Activated CD8-positive, alpha-beta memory T cell treated with anti-CD3 and anti-CD28 coated beads, Interleukin-2, amount 50 U/mL, for 24 hours (primary cell): Measurements from ENCODE around the gene ZNF423.
A peak's percentile ranks its signal among the peaks of the same experiment; 100 is the strongest.

ENCODE experiments used
- DNase-seq: peaks from one replicate; pipeline ENCODE4 v3.0.0-alpha.2; 2020; ENCODE audit errors: extremely low read depth

The ZNF423 gene

DNA sequence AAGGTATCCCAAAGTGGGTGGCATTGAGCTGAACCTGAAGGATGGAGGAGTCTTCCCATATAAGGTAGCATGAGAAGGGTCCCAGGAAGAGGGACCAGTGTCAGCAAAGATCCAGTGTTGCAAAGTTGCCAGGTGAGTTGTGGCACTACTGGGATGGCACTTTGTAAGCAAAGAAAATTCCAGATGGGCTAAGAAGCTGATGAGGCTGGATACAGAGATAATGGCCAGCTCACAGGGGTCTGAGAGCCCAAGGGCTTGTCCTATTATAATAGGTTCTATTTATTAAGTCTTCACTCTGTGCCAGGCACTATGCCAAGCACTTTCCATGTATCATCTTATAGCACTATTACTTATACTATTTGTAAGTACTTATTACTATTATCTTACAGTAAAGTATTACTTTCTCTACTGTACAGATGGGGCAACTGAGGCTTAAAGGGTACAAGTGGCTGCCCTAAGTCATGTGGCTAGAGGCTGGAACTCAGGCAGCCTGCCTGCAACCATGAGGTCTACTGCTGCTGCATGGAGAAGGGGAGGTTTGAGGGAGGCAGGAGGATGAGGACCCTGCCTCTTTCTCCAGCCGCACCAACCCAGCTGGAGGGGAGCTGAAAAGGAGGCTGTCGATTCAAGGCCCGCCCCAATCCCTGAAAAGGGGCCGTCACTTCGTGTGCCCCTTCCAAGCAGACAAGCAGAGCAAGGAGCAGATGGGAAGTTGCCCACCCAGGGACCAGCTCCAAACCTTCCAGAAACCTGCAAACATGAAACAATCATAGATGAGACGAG is 395.8 kb downstream of the ZNF423 start:
- DNase-seq, result no peak

DNA sequence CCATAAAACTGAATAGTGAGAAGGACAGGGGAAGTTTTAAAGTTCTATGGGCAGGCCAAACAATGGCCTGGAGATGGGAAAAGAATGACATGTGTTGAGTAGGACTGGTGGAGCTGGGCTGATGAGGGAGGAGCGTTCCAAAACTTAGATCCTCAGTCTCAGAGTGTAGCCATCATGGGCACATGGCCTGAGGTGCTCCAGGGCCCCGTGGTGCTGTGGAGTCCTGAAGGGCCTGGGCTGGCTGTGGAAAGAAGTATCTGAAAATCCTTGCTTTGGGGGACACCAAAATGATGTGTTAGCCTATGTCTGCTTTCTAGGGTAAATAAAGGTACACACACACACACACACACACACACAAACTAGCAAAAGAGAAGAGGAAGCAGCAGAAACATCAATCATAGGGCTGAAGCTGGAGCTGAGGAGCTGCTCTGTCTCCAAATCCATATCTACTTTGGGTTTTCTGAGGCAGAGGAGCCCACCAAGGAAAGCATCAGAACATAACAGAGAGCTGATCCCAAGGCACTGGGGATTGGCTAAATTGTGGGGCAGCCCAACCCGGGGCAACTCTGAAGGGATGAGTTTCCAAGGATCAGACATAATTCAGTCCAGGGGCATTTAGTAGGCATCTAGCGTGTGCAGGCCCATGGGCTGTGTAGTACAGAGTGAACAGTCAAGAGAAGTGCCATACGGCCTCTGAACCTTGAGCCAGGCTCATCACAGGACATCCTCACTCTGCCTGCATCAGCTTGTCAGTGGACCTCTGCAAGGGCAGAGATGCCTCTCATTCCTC is 397.1 kb downstream of the ZNF423 start:
- no peak for DNase-seq

DNA sequence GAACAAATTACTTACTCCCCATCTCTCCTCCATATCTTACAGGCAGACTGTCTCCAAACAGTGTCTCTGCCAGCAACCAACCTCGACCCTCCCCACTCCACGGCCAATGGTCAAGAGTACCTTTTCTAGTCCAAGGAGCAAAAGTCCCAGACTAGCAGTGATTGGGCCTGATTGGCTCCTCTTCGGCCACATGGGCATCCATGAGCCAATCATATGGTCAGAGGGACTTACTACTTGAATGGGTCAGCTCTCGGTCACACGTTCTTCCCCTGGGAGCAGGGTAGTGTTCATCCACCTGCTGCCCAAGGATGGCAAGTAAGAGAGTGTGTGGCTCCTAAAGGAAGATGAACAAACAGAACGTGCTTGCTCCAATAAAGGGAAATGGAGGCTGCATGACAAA is 397.7 kb downstream of the ZNF423 start:
- DNase-seq, result no peak

- DNase-seq, result no peak
These were observed 398.7 kb downstream of the ZNF423 start for GRCh38 chr16:49457196-49457595.

GRCh38 chr16:49456763-49457162 is 399.1 kb downstream of the ZNF423 start:
- DNase-seq, result no peak

DNA sequence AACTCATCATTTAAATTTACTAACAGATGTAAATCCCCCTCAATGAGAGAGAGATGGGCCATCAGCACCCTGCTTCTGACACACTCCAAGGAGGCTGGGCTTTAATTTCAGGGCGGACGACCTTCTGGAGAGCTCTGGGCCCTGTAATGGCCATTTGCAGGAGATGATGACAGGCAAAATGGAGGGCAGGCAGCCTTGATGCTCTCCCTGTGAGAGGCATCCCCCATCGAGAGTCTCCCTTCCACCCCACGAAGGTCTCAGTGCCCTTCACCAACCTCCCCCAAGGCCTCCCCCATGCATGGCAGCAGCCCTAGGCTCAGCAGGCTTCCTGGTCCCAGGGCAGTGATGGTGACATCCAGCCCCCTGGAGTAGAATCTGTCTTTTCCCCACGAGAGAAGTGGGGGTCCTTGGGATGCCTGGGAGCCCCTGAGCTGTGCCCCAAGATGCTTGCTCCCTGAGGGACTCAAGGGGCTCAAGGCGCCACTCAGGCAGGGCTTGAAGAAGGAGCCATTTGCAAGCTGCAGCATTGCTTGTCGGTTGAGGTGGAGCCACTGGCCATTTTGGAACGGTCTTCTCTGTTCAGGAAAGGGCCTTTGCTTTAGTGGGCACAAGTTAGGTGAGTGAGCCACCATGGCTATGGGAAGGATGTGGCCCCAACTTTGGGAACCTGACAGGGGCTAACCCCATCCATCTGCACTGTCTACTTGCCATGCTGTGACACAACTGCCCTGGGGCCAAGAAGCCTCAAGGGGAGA is 399.7 kb downstream of the ZNF423 start:
- DNase-seq, result no peak

- DNase-seq, result no peak
These were observed 400.5 kb downstream of the ZNF423 start for GRCh38 chr16:49455181-49455990.

DNA sequence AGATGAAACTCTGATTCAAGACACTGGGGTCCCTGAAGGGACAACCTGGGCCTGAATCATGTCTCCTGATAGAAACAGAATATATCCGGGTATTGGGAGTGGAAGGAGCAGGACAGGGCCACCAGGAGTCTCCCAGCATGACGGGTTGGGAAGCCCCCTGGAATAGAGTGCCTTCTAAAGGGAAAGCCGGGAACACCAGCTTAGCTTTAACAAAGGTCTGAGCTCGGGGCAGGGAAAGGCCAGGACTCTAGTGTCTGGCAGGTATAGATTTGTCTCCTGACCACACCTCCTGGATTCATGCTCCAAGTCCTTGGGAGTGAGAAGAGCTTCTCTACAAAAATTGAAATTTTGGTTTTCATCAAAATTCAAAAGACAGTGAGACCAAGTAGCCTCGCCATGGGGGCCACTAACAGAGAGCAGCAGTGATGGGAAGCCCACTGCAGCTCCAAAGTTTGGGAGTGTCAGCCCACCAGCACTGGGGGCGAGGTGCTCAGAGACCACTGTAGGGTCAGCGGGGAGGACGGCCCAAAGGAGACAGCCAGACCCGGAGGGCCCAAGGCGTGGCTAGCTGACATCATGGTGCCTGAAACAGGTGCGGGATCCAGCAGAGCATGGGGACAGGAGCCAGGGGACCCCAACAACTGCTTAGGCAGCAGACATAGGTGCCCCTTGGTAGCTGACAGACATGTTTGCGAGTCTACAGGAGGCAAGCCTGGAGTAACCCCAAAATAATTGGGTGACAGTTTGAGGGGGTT is 401.3 kb downstream of the ZNF423 start:
- DNase-seq, result no peak

- DNase-seq, result no peak
These were observed 401.9 kb downstream of the ZNF423 start for GRCh38 chr16:49453983-49454382.

- no peak for DNase-seq
These were observed 402.9 kb downstream of the ZNF423 start for GRCh38 chr16:49453021-49453420.

DNA sequence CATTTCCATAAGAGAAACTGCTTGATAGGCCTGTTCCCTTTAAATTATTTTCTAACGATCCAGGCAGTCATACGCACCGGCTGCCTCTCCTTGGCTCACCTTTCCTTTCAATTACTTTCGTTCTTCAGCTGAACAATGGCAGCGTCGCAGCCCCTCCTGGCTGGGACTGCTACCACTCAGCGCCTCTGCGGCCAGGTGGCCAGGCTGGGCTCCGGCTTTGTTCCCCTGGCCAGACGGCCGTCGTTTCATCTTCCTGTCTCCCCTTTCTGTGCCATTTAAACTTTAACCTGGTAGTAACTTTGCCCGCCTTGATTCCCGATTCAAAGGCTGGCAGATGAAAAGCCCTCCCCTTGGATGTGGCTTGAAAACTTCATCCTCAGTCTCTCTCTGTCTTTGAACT is 403.3 kb downstream of the ZNF423 start:
- DNase-seq, result no peak

- no peak for DNase-seq
These were observed 403.8 kb downstream of the ZNF423 start for GRCh38 chr16:49452108-49452507.

DNA sequence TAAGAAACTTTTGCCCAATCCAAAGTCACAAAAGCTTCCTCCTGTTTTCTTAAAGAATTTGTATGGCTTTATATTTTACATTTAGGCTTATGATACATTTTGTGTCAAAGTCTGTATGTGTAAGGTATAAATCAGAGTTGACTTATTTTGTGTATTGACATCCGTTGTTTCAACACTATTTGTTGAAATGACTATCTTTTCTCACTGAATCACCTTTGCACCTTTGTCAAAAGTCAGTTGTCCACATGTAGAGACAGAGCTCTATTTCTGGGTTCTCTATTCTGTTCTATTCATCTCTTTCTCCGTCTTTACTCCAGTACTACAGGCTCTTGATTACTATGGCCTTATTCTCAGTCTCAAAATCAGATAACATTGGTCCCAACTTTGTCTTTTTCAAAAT is 409.1 kb downstream of the ZNF423 start:
- DNase-seq, result no peak

GRCh38 chr16:49443576-49443975 is 412.3 kb downstream of the ZNF423 start:
- no peak for DNase-seq

- no peak for DNase-seq
These were observed 413.1 kb downstream of the ZNF423 start for GRCh38 chr16:49442805-49443204.

DNA sequence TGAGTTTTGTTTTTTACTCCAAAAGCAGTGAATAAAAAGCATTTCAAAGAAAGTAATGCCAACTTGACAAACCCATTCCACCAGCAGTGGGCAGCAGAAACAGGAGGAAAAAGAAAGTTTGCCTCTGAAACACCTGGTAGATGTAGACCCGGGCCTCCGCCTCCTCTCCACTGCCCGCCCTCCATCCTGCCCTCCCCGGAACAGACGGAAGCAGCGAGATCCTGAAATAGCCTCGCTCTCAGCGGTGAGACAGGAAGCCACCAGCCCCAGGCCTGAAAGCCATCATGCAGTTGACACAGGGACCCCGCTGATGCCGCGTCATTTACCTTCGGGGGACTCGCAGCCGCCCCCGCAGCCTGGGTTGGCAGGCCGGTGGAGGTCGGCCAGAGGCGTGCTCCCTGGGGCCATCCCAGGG is 414.5 kb downstream of the ZNF423 start:
- DNase-seq, result peak; percentile 1

DNA sequence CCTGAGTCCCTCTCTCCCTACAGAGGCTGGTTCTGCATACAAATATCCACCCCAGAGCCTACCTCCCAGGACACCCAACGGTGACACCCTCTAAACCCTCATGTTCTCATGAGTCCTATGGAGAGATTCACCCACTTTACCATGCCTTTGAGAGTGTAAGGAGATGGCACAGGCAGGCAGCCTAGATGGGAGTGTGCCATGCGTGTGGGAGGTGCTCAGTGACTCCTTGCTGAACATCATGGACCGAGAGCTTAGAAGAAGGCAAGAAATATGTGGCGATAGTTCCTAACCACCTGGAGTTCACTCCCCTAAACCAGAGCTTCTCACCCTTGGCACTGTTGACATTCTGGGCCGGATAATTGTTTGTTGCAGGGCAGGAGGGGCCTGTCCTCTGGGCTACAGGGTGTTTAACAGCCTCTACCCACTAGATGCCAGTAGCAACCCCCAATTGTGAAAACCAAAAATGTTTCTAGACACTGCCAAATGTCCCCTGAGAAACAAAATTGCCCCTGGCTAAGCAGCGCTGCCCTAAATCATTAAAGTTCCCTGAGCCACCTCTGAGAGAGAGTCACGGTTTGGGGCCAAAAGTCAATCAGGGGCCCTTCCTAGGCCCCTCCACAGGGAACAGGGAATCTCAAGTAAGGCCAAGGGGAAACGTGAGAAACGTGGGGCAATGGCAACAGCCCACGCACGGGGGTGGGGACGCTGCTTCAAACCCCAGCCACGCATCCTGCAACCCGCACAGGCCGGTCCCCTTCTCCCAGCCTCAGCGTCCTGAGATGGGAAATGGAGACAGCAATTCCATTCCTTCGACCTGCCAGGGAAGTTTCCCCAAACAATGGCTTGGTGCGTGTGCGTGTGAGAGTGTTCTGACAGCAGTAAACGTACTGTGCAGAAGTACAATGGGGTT is 415.5 kb downstream of the ZNF423 start:
- no peak for DNase-seq

GRCh38 chr16:49439676-49440075 is 416.2 kb downstream of the ZNF423 start:
- no peak for DNase-seq

GRCh38 chr16:49439050-49439449 is 416.9 kb downstream of the ZNF423 start:
- no peak for DNase-seq
